Measurements from ENCODE around the gene TOMM20. TPM values are rescaled to one million over a fixed set of nuclear protein-coding genes. Genes with fewer than 3 reads are reported as not detected.
"Not testable (repeated sequence)": the region's sequence is repeated elsewhere in the genome, so short reads cannot be mapped to it uniquely, and the experiment has no call there.

TOMM20 gene
- total and polyA plus RNA-seq, 4 donors = 69.8 to 97.5 (median 77.7) TPM

GRCh38 chr1:235102993-235103411 lies 25.6 kb downstream of the TOMM20 start:
- no peaks in the 10 kb centered on the region for H3K9me3 ChIP-seq (ENCODE audit: control insufficient read depth, low read length)
- peaks cover 0 to 3% of the 10 kb centered on the region in 2 donors for H3K36me3 ChIP-seq (ENCODE audit: control insufficient read depth in 1 of 2, insufficient read depth in 2 of 2, low read length in 1 of 2)
- no peak overlapping the region for H3K4me3 ChIP-seq (ENCODE audit: low read length in 2 of 2)
- DNase-seq (no peak), ATAC-seq (ENCODE audit: low FRiP score) (no peak)
- no peaks in the 10 kb centered on the region for H3K4me1 ChIP-seq (ENCODE audit: control insufficient read depth in 1 of 2, insufficient read depth in 2 of 2, low read length in 2 of 2)
- no peaks in the 10 kb centered on the region for H3K27me3 ChIP-seq (ENCODE audit: control insufficient read depth in 1 of 2, insufficient read depth in 2 of 2, low read length in 1 of 2)
- intact Hi-C loops (cut with DNase I) = loop anchor here in 1 of 2 donors (10.0 kb wide), 1 partner anchor 312 kb away; no protein-coding TSS in a partner anchor
- H3K27ac ChIP-seq (ENCODE audit: low read depth in 1 of 2, low read length in 2 of 2) = no peak overlapping the region
- 81 to 82% methylated on average over 4 of the region's 4 CpGs for WGBS, 2 donors

- H3K4me1 ChIP-seq (ENCODE audit: control insufficient read depth in 1 of 2, insufficient read depth in 2 of 2, low read length in 2 of 2) = no peaks in the 10 kb centered on the region
- peaks cover 0 to 2% of the 10 kb centered on the region in 2 donors for H3K36me3 ChIP-seq (ENCODE audit: control insufficient read depth in 1 of 2, insufficient read depth in 2 of 2, low read length in 1 of 2)
- WGBS, 2 donors = 89 to 90% methylated on average over 3 of the region's 3 CpGs
- intact Hi-C loops (cut with DNase I) = loop anchor here in 1 of 2 donors (10.0 kb wide), 1 partner anchor 313 kb away; no protein-coding TSS in a partner anchor
- H3K9me3 ChIP-seq (ENCODE audit: control insufficient read depth, low read length) = no peaks in the 10 kb centered on the region
- H3K27me3 ChIP-seq (ENCODE audit: control insufficient read depth in 1 of 2, insufficient read depth in 2 of 2, low read length in 1 of 2) = no peaks in the 10 kb centered on the region
- DNase-seq (no peak), ATAC-seq (ENCODE audit: low FRiP score) (no peak)
- H3K27ac ChIP-seq (ENCODE audit: low read depth in 1 of 2, low read length in 2 of 2) = no peak overlapping the region
- no peak overlapping the region for H3K4me3 ChIP-seq (ENCODE audit: low read length in 2 of 2)
Observed at GRCh38 chr1:235102259-235102582, 26.4 kb downstream of the TOMM20 start.

- DNase-seq (no peak), ATAC-seq (ENCODE audit: low FRiP score) (no peak)
- H3K27me3 ChIP-seq (ENCODE audit: control insufficient read depth in 1 of 2, insufficient read depth in 2 of 2, low read length in 1 of 2) = no peaks in the 10 kb centered on the region
- H3K36me3 ChIP-seq (ENCODE audit: control insufficient read depth in 1 of 2, insufficient read depth in 2 of 2, low read length in 1 of 2) = no peaks in the 10 kb centered on the region
- intact Hi-C loops (cut with DNase I) = loop anchor here in 1 of 2 donors (10.0 kb wide), 1 partner anchor 313 kb away; no protein-coding TSS in a partner anchor
- 57 to 72% methylated on average over 4 to 5 of the region's 5 CpGs for WGBS, 2 donors
- H3K4me3 ChIP-seq (ENCODE audit: low read length in 2 of 2) = no peak overlapping the region
- no peaks in the 10 kb centered on the region for H3K9me3 ChIP-seq (ENCODE audit: control insufficient read depth, low read length)
- no peak overlapping the region for H3K27ac ChIP-seq (ENCODE audit: low read depth in 1 of 2, low read length in 2 of 2)
- H3K4me1 ChIP-seq (ENCODE audit: control insufficient read depth in 1 of 2, insufficient read depth in 2 of 2, low read length in 2 of 2) = no peaks in the 10 kb centered on the region
Observed at GRCh38 chr1:235101558-235102258, 26.9 kb downstream of the TOMM20 start.

- DNase-seq = no peak
- H3K9me3 ChIP-seq (ENCODE audit: control insufficient read depth, low read length) = no peaks in the 10 kb centered on the region
- no peak for ATAC-seq (ENCODE audit: low FRiP score)
- no peak overlapping the region for H3K27ac ChIP-seq (ENCODE audit: low read depth in 1 of 2, low read length in 2 of 2)
- no peak overlapping the region for H3K4me3 ChIP-seq (ENCODE audit: low read length in 2 of 2)
- intact Hi-C loops (cut with DNase I) = loop anchor here in 1 of 2 donors (10.0 kb wide), 1 partner anchor 315 kb away; no protein-coding TSS in a partner anchor
- WGBS, 2 donors = 71 to 73% methylated on average over 13 of the region's 13 CpGs
- no peaks in the 10 kb centered on the region for H3K36me3 ChIP-seq (ENCODE audit: control insufficient read depth in 1 of 2, insufficient read depth in 2 of 2, low read length in 1 of 2)
- no peaks in the 10 kb centered on the region for H3K27me3 ChIP-seq (ENCODE audit: control insufficient read depth in 1 of 2, insufficient read depth in 2 of 2, low read length in 1 of 2)
- H3K4me1 ChIP-seq (ENCODE audit: control insufficient read depth in 1 of 2, insufficient read depth in 2 of 2, low read length in 2 of 2) = no peaks in the 10 kb centered on the region
Observed at GRCh38 chr1:235100194-235100772, 28.4 kb downstream of the TOMM20 start.

GRCh38 chr1:235098991-235099390 lies 29.6 kb downstream of the TOMM20 start:
- Histone ChIP-seq H3K9me3 (ENCODE audit: control insufficient read depth, low read length) (no peaks in the 10 kb centered on the region), H3K36me3 (ENCODE audit: control insufficient read depth in 1 of 2, insufficient read depth in 2 of 2, low read length in 1 of 2) (no peaks in the 10 kb centered on the region), H3K4me1 (ENCODE audit: control insufficient read depth in 1 of 2, insufficient read depth in 2 of 2, low read length in 2 of 2) (no peaks in the 10 kb centered on the region), H3K27me3 (ENCODE audit: control insufficient read depth in 1 of 2, insufficient read depth in 2 of 2, low read length in 1 of 2) (no peaks in the 10 kb centered on the region), H3K27ac (ENCODE audit: low read depth in 1 of 2, low read length in 2 of 2) (no peak overlapping the region), H3K4me3 (ENCODE audit: low read length in 2 of 2) (no peak overlapping the region)
- 96 to 98% methylated on average over 9 of the region's 9 CpGs for WGBS, 2 donors
- DNase-seq = no peak
- ATAC-seq (ENCODE audit: low FRiP score) = no peak
- intact Hi-C loops (cut with DNase I) = no loop called here

- no peak for ATAC-seq (ENCODE audit: low FRiP score)
- H3K27me3 ChIP-seq (ENCODE audit: control insufficient read depth in 1 of 2, insufficient read depth in 2 of 2, low read length in 1 of 2) = no peaks in the 10 kb centered on the region
- WGBS, 2 donors = 81 to 83% methylated on average over 6 of the region's 6 CpGs
- H3K4me1 ChIP-seq (ENCODE audit: control insufficient read depth in 1 of 2, insufficient read depth in 2 of 2, low read length in 2 of 2) = no peaks in the 10 kb centered on the region
- intact Hi-C loops (cut with DNase I) = no loop called here
- H3K27ac ChIP-seq (ENCODE audit: low read depth in 1 of 2, low read length in 2 of 2) = no peak overlapping the region
- DNase-seq = no peak
- H3K9me3 ChIP-seq (ENCODE audit: control insufficient read depth, low read length) = no peaks in the 10 kb centered on the region
- no peaks in the 10 kb centered on the region for H3K36me3 ChIP-seq (ENCODE audit: control insufficient read depth in 1 of 2, insufficient read depth in 2 of 2, low read length in 1 of 2)
- H3K4me3 ChIP-seq (ENCODE audit: low read length in 2 of 2) = no peak overlapping the region
Observed at GRCh38 chr1:235098547-235098946, 30.1 kb downstream of the TOMM20 start.

- H3K4me3 ChIP-seq (ENCODE audit: low read length in 2 of 2); H3K27ac ChIP-seq (ENCODE audit: low read depth in 1 of 2, low read length in 2 of 2); intact Hi-C loops (cut with DNase I); H3K4me1 ChIP-seq (ENCODE audit: control insufficient read depth in 1 of 2, insufficient read depth in 2 of 2, low read length in 2 of 2); DNase-seq; H3K36me3 ChIP-seq (ENCODE audit: control insufficient read depth in 1 of 2, insufficient read depth in 2 of 2, low read length in 1 of 2); ATAC-seq (ENCODE audit: low FRiP score); H3K9me3 ChIP-seq (ENCODE audit: control insufficient read depth, low read length); H3K27me3 ChIP-seq (ENCODE audit: control insufficient read depth in 1 of 2, insufficient read depth in 2 of 2, low read length in 1 of 2): not testable (repeated sequence)
- 88 to 91% methylated on average over 14 of the region's 14 CpGs for WGBS, 2 donors
Observed at GRCh38 chr1:235097501-235097900, 31.1 kb downstream of the TOMM20 start.

GRCh38 chr1:235095938-235096562 lies 32.6 kb downstream of the TOMM20 start:
- Histone ChIP-seq H3K9me3 (ENCODE audit: control insufficient read depth, low read length) (no peaks in the 10 kb centered on the region), H3K4me1 (ENCODE audit: control insufficient read depth in 1 of 2, insufficient read depth in 2 of 2, low read length in 2 of 2) (no peaks in the 10 kb centered on the region), H3K36me3 (ENCODE audit: control insufficient read depth in 1 of 2, insufficient read depth in 2 of 2, low read length in 1 of 2) (no peaks in the 10 kb centered on the region), H3K27ac (ENCODE audit: low read depth in 1 of 2, low read length in 2 of 2) (no peak overlapping the region), H3K4me3 (ENCODE audit: low read length in 2 of 2) (no peak overlapping the region), H3K27me3 (ENCODE audit: control insufficient read depth in 1 of 2, insufficient read depth in 2 of 2, low read length in 1 of 2) (no peaks in the 10 kb centered on the region)
- ATAC-seq (ENCODE audit: low FRiP score) (no peak), DNase-seq (no peak)
- intact Hi-C loops (cut with DNase I) = no loop called here
- 80 to 85% methylated on average over 6 of the region's 6 CpGs for WGBS, 2 donors

Measured in aorta (tissue), 5 donors.